Keratinocyte (primary cell): ENCODE results near the gene IFT172. TPM values are rescaled to one million over a fixed set of nuclear protein-coding genes. Genes with fewer than 3 reads are reported as not detected.

ENCODE experiments used
- DNase-seq: peaks from one replicate; pipeline ENCODE4 v3.0.0-alpha.2; 2011; ENCODE audit warnings: low read depth, missing footprints, low spot score
- FAIRE-seq: peaks from 2 replicates; lab custom pipeline; 2011; peaks lifted over from hg19 to GRCh38; lab: Jason Lieb, UNC
- H2AFZ ChIP-seq: 2 replicates; pipeline ENCODE4 v1.6.0; 2012; ENCODE audit warnings: low read length, control low read depth, inconsistent platforms; ENCODE audit not compliant: control insufficient read depth
- H3K27ac ChIP-seq: 2 replicates; pipeline ENCODE4 v1.5.1; 2011; ENCODE audit warnings: low read length; ENCODE audit not compliant: control insufficient read depth, insufficient read depth
- H3K27me3 ChIP-seq: 3 replicates; pipeline ENCODE4 v1.6.0; 2011; ENCODE audit warnings: low read length; ENCODE audit not compliant: control insufficient read depth, insufficient read depth; ENCODE audit errors: extremely low read depth
- H3K36me3 ChIP-seq, 2 experiments: 2 replicates in 1 of 2; 3 replicates in 1 of 2; pipeline ENCODE4 v1.5.1; 2011; ENCODE audit warnings: low read length in 2 of 2, mild to moderate bottlenecking in 1 of 2; ENCODE audit not compliant: control insufficient read depth in 2 of 2, insufficient read depth in 2 of 2; ENCODE audit errors: extremely low read depth in 1 of 2
- H3K4me1 ChIP-seq: 3 replicates; pipeline ENCODE4 v1.5.1; 2011; ENCODE audit warnings: low read length; ENCODE audit not compliant: control insufficient read depth, insufficient read depth; ENCODE audit errors: extremely low read depth
- H3K4me2 ChIP-seq: 3 replicates; pipeline ENCODE4 v1.6.0; 2011; ENCODE audit warnings: low read depth, low read length; ENCODE audit not compliant: control insufficient read depth, insufficient read depth; ENCODE audit errors: extremely low read depth
- H3K4me3 ChIP-seq, 3 experiments: fragments of 200-600 bp in 1 of 3; sonication (generic) in 1 of 3; 2 replicates in 2 of 3; 3 replicates in 1 of 3; pipeline ENCODE4 v1.5.1; 2011 to 2016; ENCODE audit warnings: low read length in 3 of 3, mild to moderate bottlenecking in 3 of 3, control low read depth in 2 of 3, inconsistent platforms in 1 of 3, low read depth in 1 of 3, mixed read lengths in 1 of 3, mixed run types in 1 of 3, moderate library complexity in 1 of 3; ENCODE audit not compliant: control insufficient read depth in 2 of 3, insufficient read depth in 2 of 3; ENCODE audit errors: extremely low read depth in 1 of 3
- H3K79me2 ChIP-seq: 2 replicates; pipeline ENCODE4 v1.6.0; 2012; ENCODE audit warnings: low read length; ENCODE audit not compliant: control insufficient read depth, insufficient read depth
- H3K9ac ChIP-seq: 3 replicates; pipeline ENCODE4 v1.6.0; 2011; ENCODE audit warnings: low read length; ENCODE audit not compliant: control insufficient read depth, insufficient read depth; ENCODE audit errors: extremely low read depth
- H3K9me1 ChIP-seq: 3 replicates; pipeline ENCODE4 v1.6.0; 2011; ENCODE audit warnings: low read length; ENCODE audit not compliant: control insufficient read depth, insufficient read depth; ENCODE audit errors: extremely low read depth
- H3K9me3 ChIP-seq: 2 replicates; pipeline ENCODE4 v1.5.1; 2012; ENCODE audit warnings: low read depth, low read length; ENCODE audit not compliant: control insufficient read depth
- H4K20me1 ChIP-seq: 3 replicates; pipeline ENCODE4 v1.6.0; 2011; ENCODE audit warnings: low read length; ENCODE audit not compliant: control insufficient read depth, insufficient read depth; ENCODE audit errors: extremely low read depth
- EZH2 ChIP-seq: IDR thresholded peaks from one replicate; pipeline ENCODE4 v1.6.1; 2012; ENCODE audit warnings: inconsistent platforms, mild to moderate bottlenecking, low read length, moderate library complexity
- dilution Hi-C: fragments of 300-500 bp; cut with MboI; formaldehyde crosslinking; loops from one replicate; pipeline ENCODE4 v1.7.0; 2020; ENCODE audit warnings: low sequenced_read_pairs; ENCODE audit not compliant: extremely low pct_ligation_motif_present
- polyA plus RNA-seq, 5 experiments: library from polyadenylated mRNA; depleted of rRNA in 3 of 5; stranded (reverse) in 3 of 5; stranded (forward) in 1 of 5; unstranded in 1 of 5; fragments of >200 nt; gene quantifications; 1 replicate in 1 of 5; 2 replicates in 3 of 5; 3 replicates in 1 of 5; pipeline versions ENCODE4 v1.2.1 to v1.2.3, GENCODE V29; 2011 to 2012; ENCODE audit warnings: missing spikeins in 2 of 5, low read depth in 1 of 5, low replicate concordance in 1 of 5
- TF ChIP-seq, protein P1 (sequence below), 3 experiments: IDR thresholded peaks in 1 of 3; conservative IDR thresholded peaks in 1 of 3; optimal IDR thresholded peaks in 1 of 3; 2 replicates in 2 of 3; 3 replicates in 1 of 3; pipeline versions ENCODE3 to v1.5.1; 2011; ENCODE audit warnings: low read length in 3 of 3, mild to moderate bottlenecking in 3 of 3, moderate library complexity in 2 of 3, control low read depth in 1 of 3, inconsistent platforms in 1 of 3; ENCODE audit not compliant: insufficient read depth in 2 of 3; ENCODE audit errors: extremely low read depth in 1 of 3

Gene IFT172
- polyA plus RNA-seq, 1 donor (not counting 4 experiments of a cell fraction or from before 2014, with no cell fraction given), result 12.7 TPM

DNA sequence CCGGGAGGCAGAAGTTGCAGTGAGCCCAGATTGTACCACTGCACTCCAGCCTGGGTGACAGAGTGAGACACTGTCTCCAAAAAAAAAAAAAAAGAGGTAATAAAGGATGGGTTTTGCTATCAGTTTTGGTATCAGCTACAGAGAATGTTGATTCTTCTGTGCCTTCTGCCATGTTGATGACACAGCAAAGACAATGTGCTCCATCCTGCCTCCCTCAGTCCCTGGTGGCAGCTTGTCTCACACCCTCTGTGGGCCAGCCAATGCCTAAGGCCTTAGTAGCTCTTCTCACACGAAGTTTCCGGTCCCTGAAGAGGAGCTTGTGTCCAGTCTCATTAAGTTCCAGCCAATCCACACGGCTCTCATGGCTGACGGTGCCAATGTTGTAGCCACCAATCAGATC is 17.6 kb downstream of the IFT172 start:
- Histone ChIP-seq H3K9ac (no peak overlapping the region), H4K20me1 (no peaks in the 10 kb centered on the region), H3K79me2 (no peaks in the 10 kb centered on the region), H3K36me3 (peaks cover 0 to 3% of the 10 kb centered on the region in 2 experiments), H3K4me3 (no peak overlapping the region), H3K27ac (no peak overlapping the region), H3K4me1 (no peaks in the 10 kb centered on the region), H3K9me3 (no peaks in the 10 kb centered on the region), H2AFZ (no peak overlapping the region), H3K9me1 (no peaks in the 10 kb centered on the region), H3K27me3 (no peaks in the 10 kb centered on the region), H3K4me2 (no peak overlapping the region)
- FAIRE-seq (no peak), DNase-seq (no peak)
- TF ChIP-seq, protein P1, sequence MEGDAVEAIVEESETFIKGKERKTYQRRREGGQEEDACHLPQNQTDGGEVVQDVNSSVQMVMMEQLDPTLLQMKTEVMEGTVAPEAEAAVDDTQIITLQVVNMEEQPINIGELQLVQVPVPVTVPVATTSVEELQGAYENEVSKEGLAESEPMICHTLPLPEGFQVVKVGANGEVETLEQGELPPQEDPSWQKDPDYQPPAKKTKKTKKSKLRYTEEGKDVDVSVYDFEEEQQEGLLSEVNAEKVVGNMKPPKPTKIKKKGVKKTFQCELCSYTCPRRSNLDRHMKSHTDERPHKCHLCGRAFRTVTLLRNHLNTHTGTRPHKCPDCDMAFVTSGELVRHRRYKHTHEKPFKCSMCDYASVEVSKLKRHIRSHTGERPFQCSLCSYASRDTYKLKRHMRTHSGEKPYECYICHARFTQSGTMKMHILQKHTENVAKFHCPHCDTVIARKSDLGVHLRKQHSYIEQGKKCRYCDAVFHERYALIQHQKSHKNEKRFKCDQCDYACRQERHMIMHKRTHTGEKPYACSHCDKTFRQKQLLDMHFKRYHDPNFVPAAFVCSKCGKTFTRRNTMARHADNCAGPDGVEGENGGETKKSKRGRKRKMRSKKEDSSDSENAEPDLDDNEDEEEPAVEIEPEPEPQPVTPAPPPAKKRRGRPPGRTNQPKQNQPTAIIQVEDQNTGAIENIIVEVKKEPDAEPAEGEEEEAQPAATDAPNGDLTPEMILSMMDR (optimal IDR thresholded peaks at IDR 0.05 in 1 of 3, IDR thresholded peaks at IDR 0.05 in 1 of 3, conservative IDR thresholded peaks at IDR 0.05 in 1 of 3; ENCODE audit: extremely low read depth in 1 of 3, insufficient read depth in 2 of 3, low read length in 3 of 3), result no peak
- no peak for TF ChIP-seq EZH2
- dilution Hi-C loops, result no loop called here

DNA sequence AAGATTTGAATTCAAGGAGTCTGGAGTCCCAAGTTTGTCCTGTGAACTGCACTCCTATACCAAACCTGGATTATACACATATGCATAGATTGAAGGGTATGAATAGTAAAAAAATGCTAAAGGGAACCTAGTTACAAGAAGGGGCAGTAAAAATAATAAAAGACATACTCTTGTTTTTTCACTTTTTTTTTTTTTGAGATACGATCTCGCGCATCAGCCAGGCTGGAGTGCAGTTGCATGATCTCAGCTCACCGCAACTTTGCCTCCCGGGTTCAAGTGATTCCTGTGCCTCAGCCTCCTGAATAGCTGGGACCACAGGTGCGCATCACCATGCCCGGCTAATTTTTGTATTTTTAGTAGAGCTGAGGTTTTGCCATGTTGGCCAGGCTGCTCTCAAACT is 25.1 kb downstream of the IFT172 start:
- Histone ChIP-seq H3K9me3 (no peaks in the 10 kb centered on the region), H3K27me3 (no peaks in the 10 kb centered on the region), H3K4me2 (no peak overlapping the region), H3K9ac (no peak overlapping the region), H2AFZ (no peak overlapping the region), H3K9me1 (no peaks in the 10 kb centered on the region), H3K79me2 (no peaks in the 10 kb centered on the region), H3K27ac (no peak overlapping the region), H3K4me3 (no peak overlapping the region), H3K36me3 (no peaks in the 10 kb centered on the region), H3K4me1 (no peaks in the 10 kb centered on the region), H4K20me1 (no peaks in the 10 kb centered on the region)
- DNase-seq (no peak), FAIRE-seq (no peak)
- dilution Hi-C loops, result no loop called here
- TF ChIP-seq, protein P1 (optimal IDR thresholded peaks at IDR 0.05 in 1 of 3, IDR thresholded peaks at IDR 0.05 in 1 of 3, conservative IDR thresholded peaks at IDR 0.05 in 1 of 3; ENCODE audit: extremely low read depth in 1 of 3, insufficient read depth in 2 of 3, low read length in 3 of 3), result no peak
- no peak for TF ChIP-seq EZH2
